AG09319 (cell line): Measurements from ENCODE around the gene TEN1.
"Not testable (repeated sequence)": the region's sequence is repeated elsewhere in the genome, so short reads cannot be mapped to it uniquely, and the experiment has no call there.

Experiments used
- DNase-seq: peaks from one replicate; pipeline ENCODE4 v3.0.0-alpha.2; 2010; ENCODE audit warnings: low read depth; ENCODE audit errors: extremely low read depth
- TF ChIP-seq, protein P1 (sequence below): IDR thresholded peaks from 2 replicates; pipeline ENCODE4 v1.5.1; 2011; ENCODE audit warnings: low read depth, mild to moderate bottlenecking, inconsistent platforms, low read length, moderate library complexity

Gene TEN1

GRCh38 chr17:76040376-76040775, 61.3 kb downstream of the TEN1 start:
- DNase-seq, result no peak
- TF ChIP-seq, protein P1, sequence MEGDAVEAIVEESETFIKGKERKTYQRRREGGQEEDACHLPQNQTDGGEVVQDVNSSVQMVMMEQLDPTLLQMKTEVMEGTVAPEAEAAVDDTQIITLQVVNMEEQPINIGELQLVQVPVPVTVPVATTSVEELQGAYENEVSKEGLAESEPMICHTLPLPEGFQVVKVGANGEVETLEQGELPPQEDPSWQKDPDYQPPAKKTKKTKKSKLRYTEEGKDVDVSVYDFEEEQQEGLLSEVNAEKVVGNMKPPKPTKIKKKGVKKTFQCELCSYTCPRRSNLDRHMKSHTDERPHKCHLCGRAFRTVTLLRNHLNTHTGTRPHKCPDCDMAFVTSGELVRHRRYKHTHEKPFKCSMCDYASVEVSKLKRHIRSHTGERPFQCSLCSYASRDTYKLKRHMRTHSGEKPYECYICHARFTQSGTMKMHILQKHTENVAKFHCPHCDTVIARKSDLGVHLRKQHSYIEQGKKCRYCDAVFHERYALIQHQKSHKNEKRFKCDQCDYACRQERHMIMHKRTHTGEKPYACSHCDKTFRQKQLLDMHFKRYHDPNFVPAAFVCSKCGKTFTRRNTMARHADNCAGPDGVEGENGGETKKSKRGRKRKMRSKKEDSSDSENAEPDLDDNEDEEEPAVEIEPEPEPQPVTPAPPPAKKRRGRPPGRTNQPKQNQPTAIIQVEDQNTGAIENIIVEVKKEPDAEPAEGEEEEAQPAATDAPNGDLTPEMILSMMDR, result no peak

GRCh38 chr17:76042868-76043267, 63.8 kb downstream of the TEN1 start:
- DNase-seq, result not testable (repeated sequence)

DNA sequence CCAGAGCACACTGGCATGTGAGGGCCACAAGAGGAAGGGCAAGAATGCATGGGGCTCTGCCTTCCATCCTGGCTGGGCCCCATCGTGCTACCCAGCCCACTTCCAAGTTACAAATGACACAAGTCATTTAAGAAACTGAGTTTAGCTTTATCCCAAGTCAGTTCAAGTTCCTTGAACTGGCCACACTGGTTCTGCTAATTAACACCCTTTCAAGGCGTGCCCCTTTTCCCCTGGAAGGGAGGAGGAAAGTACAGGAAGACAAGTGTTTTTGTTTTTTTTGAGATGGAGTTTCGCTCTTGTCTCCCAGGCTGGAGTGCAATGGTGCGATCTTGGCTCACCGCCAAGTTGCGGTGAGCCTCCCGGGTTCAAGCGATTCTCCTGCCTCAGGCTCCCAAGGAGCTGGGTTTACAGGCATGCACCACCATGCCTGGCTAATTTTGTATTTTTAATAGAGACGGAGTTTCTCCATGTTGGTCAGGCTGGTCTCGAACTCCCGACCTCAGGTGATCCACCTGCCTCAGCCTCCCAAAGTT, 65.5 kb downstream of the TEN1 start:
- not testable (repeated sequence) for DNase-seq

DNA sequence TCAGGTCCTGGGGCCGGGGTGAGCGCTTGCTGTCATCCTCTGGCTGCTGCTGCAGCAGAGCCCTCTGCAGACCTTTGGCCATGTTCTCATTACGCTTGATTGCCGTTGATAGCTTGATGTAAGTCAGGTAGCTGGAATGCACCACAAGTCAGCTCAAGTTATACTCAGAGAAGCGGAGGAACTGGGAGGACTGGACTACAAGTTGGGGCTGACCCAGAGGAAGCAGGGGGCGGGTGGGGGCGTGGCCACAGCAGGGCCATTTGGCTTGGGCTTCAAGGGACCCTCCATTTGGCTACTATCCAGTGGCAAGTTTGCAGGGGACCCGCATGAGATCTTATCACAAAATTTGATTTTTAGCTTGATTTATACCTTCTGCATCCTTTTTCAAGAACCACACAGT, 67.0 kb downstream of the TEN1 start:
- TF ChIP-seq, protein P1, result no peak
- no peak for DNase-seq

- no peak for DNase-seq
- TF ChIP-seq, protein P1, result no peak
Observed at GRCh38 chr17:76048025-76048605, 69.1 kb downstream of the TEN1 start.

GRCh38 chr17:76048711-76049110, 69.7 kb downstream of the TEN1 start:
- TF ChIP-seq, protein P1, result no peak
- no peak for DNase-seq

GRCh38 chr17:76049239-76049638, 70.2 kb downstream of the TEN1 start:
- no peak for DNase-seq
- TF ChIP-seq, protein P1, result no peak

DNA sequence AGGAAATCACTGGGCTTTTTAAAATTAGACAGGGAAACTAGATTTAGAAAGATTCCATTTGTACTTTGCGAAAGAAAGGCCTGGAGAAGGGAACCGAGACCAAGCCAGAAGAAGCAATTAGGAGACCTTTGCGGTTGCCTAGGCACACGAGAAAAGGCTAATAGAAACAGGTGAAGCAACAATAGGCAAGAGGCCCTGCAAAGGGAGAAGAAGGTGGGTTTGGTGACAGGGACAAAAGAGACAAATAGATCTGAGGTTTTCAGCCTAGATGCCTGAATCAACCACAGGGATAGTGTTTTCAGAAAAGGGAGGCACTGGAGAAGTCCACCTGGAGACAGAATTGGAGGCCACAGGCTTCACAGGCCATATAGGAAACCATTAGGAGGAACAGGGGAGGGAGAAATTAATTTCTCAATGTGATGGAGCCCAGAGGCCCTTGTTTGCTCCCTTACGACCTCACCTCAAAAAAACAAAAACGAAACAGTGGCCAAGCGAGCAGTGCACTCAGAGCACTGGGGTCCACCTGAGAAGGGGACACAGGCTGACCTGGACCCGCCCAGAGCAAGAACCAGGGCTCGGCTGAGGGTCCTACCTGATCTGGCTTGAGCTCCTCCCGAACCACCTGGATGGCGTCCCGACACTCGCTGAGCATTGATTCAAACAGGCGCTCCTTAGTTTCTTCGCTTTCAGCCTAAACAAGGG, 70.9 kb downstream of the TEN1 start:
- DNase-seq, result no peak
- TF ChIP-seq, protein P1, result no peak
